Osteoblast (primary cell): Measurements from ENCODE around the gene HPCA. TPM values are rescaled to one million over a fixed set of nuclear protein-coding genes. Genes with fewer than 3 reads are reported as not detected.

Experiments used
- DNase-seq: peaks from one replicate; pipeline ENCODE4 v3.0.0; 2011; ENCODE audit warnings: low spot score, mixed read lengths; ENCODE audit not compliant: insufficient read length; ENCODE audit errors: missing footprints
- H2AFZ ChIP-seq: 2 replicates; pipeline ENCODE4 v1.6.0; 2011; ENCODE audit warnings: mild to moderate bottlenecking, low read length
- H3K27ac ChIP-seq: 2 replicates; pipeline ENCODE4 v1.5.1; 2011; ENCODE audit warnings: mild to moderate bottlenecking, low read depth, low read length, moderate library complexity
- H3K27me3 ChIP-seq: 2 replicates; pipeline ENCODE4 v1.6.0; 2012; ENCODE audit warnings: mild to moderate bottlenecking, control low read depth, inconsistent platforms, low read length, moderate library complexity; ENCODE audit not compliant: insufficient read depth
- H3K36me3 ChIP-seq: 2 replicates; pipeline ENCODE4 v1.5.1; 2011; ENCODE audit warnings: mild to moderate bottlenecking, low read length, control low read depth, moderate library complexity; ENCODE audit not compliant: insufficient read depth
- H3K4me1 ChIP-seq: 2 replicates; pipeline ENCODE4 v1.5.1; 2011; ENCODE audit warnings: mild to moderate bottlenecking, low read length, control low read depth, moderate library complexity; ENCODE audit not compliant: insufficient read depth
- H3K4me2 ChIP-seq: 2 replicates; pipeline ENCODE4 v1.6.0; 2011; ENCODE audit warnings: mild to moderate bottlenecking, low read length; ENCODE audit not compliant: insufficient read depth
- H3K4me3 ChIP-seq: fragments of 200-600 bp; sonication (generic); 3 replicates; pipeline ENCODE4 v1.5.1; 2012; ENCODE audit warnings: mild to moderate bottlenecking, low read length, inconsistent platforms; ENCODE audit not compliant: insufficient read depth
- H3K79me2 ChIP-seq: 2 replicates; pipeline ENCODE4 v1.6.0; 2012; ENCODE audit warnings: mild to moderate bottlenecking, low read length, control low read depth, inconsistent platforms; ENCODE audit not compliant: insufficient read depth
- H3K9me3 ChIP-seq: 2 replicates; pipeline ENCODE4 v1.5.1; 2011; ENCODE audit warnings: low read depth, low read length, control low read depth
- H4K20me1 ChIP-seq: 2 replicates; pipeline ENCODE4 v1.6.0; 2012; ENCODE audit warnings: mild to moderate bottlenecking, low read length, control low read depth; ENCODE audit not compliant: insufficient read depth
- CTCF ChIP-seq: IDR thresholded peaks from 2 replicates; pipeline ENCODE4 v1.5.1; 2011; ENCODE audit warnings: mild to moderate bottlenecking, low read depth, low read length, moderate library complexity; ENCODE audit errors: extremely low read depth
- total RNA-seq: library from RNA; depleted of rRNA; stranded (reverse); fragments of >200 nt; gene quantifications from 2 replicates; pipeline ENCODE4 v1.2.3, GENCODE V29; 2012

Gene HPCA
- not detected in 2 replicates for total RNA-seq

GRCh38 chr1:32886004-32886827 lies at the start of gene HPCA:
Gene HPCA (plus strand): TSS chr1:32886491. CDS start chr1:32888899, 2,408 bp downstream.
- Histone ChIP-seq H2AFZ (no peak within 1 kb of the TSS), H3K27ac (no peak within 1 kb of the TSS), H4K20me1 (peaks cover 4% of the 10 kb centered on the region), H3K4me1 (no peaks in the 10 kb centered on the region), H3K27me3 (peaks cover 36% of the 10 kb centered on the region), H3K79me2 (no peaks in the 10 kb centered on the region), H3K9me3 (no peaks in the 10 kb centered on the region), H3K4me3 (no peak within 1 kb of the TSS), H3K36me3 (no peaks in the 10 kb centered on the region), H3K4me2 (no peak within 1 kb of the TSS)
- TF ChIP-seq CTCF = peak; percentile 66
- peak; percentile 99 for DNase-seq

DNA sequence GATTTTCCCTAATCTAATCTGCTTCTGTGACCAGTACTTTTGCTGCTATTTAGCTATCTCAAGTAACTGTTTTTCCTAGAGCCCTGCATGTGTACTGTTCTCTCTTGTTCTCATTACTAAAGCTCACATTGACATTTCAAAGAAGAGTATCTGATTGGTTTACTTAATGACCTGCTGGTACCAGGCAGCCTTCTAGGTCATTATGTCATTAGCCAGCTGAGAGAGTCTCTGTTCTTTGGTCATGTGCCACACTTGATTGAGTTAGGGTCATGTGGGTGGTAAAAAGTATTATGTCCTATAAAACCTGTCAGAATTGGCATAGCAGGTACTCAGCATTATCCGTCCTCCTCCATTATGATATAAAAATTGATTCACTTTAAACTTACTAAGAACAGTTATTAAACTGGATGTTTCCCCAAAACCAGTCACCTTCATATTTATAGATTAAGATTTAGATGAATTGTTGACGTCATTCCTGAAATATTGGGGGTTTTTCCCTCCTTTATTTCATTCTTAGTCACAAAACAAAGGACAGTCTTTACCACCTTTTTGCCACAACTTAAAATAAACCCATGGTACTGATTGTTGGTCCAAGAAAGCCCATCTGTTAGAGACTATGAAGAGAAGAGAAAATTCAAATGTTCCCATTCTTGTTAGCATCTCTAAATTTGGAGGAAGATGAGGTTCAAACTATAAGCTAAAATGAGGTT lies 37.8 kb upstream of the HPCA start:
- no peak for DNase-seq
- Histone ChIP-seq H3K27me3 (no peaks in the 10 kb centered on the region), H3K4me2 (no peak overlapping the region), H3K27ac (no peak overlapping the region), H3K4me1 (no peaks in the 10 kb centered on the region), H4K20me1 (no peaks in the 10 kb centered on the region), H2AFZ (no peak overlapping the region), H3K79me2 (no peaks in the 10 kb centered on the region), H3K36me3 (peaks cover 23% of the 10 kb centered on the region), H3K9me3 (no peaks in the 10 kb centered on the region), H3K4me3 (no peak overlapping the region)
- no peak for TF ChIP-seq CTCF

GRCh38 chr1:32855861-32856617 lies 30.3 kb upstream of the HPCA start:
- Histone ChIP-seq H3K27me3 (no peaks in the 10 kb centered on the region), H3K4me3 (no peak overlapping the region), H4K20me1 (no peaks in the 10 kb centered on the region), H2AFZ (no peak overlapping the region), H3K27ac (no peak overlapping the region), H3K9me3 (no peaks in the 10 kb centered on the region), H3K36me3 (peaks cover 36% of the 10 kb centered on the region), H3K79me2 (no peaks in the 10 kb centered on the region), H3K4me2 (no peak overlapping the region), H3K4me1 (peaks cover under 1% of the 10 kb centered on the region)
- TF ChIP-seq CTCF = no peak
- no peak for DNase-seq
